ENCODE data around the gene TEX44. TPM values are rescaled to one million over a fixed set of nuclear protein-coding genes. Genes with fewer than 3 reads are reported as not detected.

Gene TEX44
- total and polyA plus RNA-seq, 2 of the 13 experiments (the other 11 are each of a cell fraction or from before 2014, with no cell fraction given) = not detected

- ChIA-PET POLR2A (no interaction called here), CTCF (ENCODE audit: low intra/inter-chr PET ratio, low total read pairs) (no interaction called here)
- no peaks in the 10 kb centered on the region for H3K79me2 ChIP-seq (ENCODE audit: insufficient read depth, low read length)
- H2AFZ ChIP-seq (ENCODE audit: low read length) = no peak overlapping the region
- no peak overlapping the region for H3K27ac ChIP-seq (ENCODE audit: extremely low read length, insufficient read depth, low read length)
- H3K4me1 ChIP-seq (ENCODE audit: insufficient read depth, low read length) = no peaks in the 10 kb centered on the region
- 40% methylated on average over 13 of the region's 13 CpGs for WGBS (ENCODE audit: low lambda C conversion rate)
- no TSS peak for BruUV-seq (replicated peaks)
- H4K20me1 ChIP-seq (ENCODE audit: insufficient read depth, low read length) = no peaks in the 10 kb centered on the region
- in situ Hi-C loops (cut with HindIII; ENCODE audit: extremely low pct_ligation_motif_present, low pct_unique_long_range_greater_than_20kb) = no loop called here
- intact Hi-C loops (cut with micrococcal nuclease; ENCODE audit: unreplicated experiment) = no loop called here
- DNase-seq (ENCODE audit: low spot score) (no peak), ATAC-seq (no peak), FAIRE-seq (no peak)
- H3K4me3 ChIP-seq (replicated peaks in 1 of 3; ENCODE audit: insufficient read depth in 1 of 3, low read depth in 2 of 3, low read length in 3 of 3) = no peak overlapping the region
- no peaks in the 10 kb centered on the region for H3K9me3 ChIP-seq (ENCODE audit: low read length)
- peak; percentile 98 for TF ChIP-seq GZF1 (CRISPR knock-in tag; IDR thresholded peaks at IDR 0.05)
- no peak for TF ChIP-seq ZNF839 (CRISPR knock-in tag; IDR thresholded peaks at IDR 0.05; ENCODE audit: borderline replicate concordance)
- no peaks in the 10 kb centered on the region for H3K36me3 ChIP-seq (replicated peaks in 1 of 2; ENCODE audit: control insufficient read depth in 1 of 2, insufficient read depth in 2 of 2, low read length in 2 of 2)
- no peak overlapping the region for H3K9ac ChIP-seq (ENCODE audit: insufficient read depth, low read depth, low read length)
- H3K27me3 ChIP-seq (ENCODE audit: control insufficient read depth in 1 of 2, insufficient read depth in 2 of 2, low read length in 2 of 2) = peaks cover 0 to 8% of the 10 kb centered on the region in 2 experiments; a peak in 1 of 5 replicates
- no peak overlapping the region for H3K4me2 ChIP-seq (ENCODE audit: low read depth, low read length)
These were observed 46.5 kb upstream of the TEX44 start for GRCh38 chr2:231546014-231546715.

- H3K4me1 ChIP-seq (ENCODE audit: insufficient read depth, low read length) = no peaks in the 10 kb centered on the region
- H3K27me3 ChIP-seq (ENCODE audit: control insufficient read depth in 1 of 2, insufficient read depth in 2 of 2, low read length in 2 of 2) = peaks cover 0 to 8% of the 10 kb centered on the region in 2 experiments; a peak in 1 of 5 replicates
- no peak overlapping the region for H2AFZ ChIP-seq (ENCODE audit: low read length)
- no peaks in the 10 kb centered on the region for H4K20me1 ChIP-seq (ENCODE audit: insufficient read depth, low read length)
- DNase-seq (ENCODE audit: low spot score) (no peak), ATAC-seq (no peak), FAIRE-seq (no peak)
- no TSS peak for BruUV-seq (replicated peaks)
- no peaks in the 10 kb centered on the region for H3K79me2 ChIP-seq (ENCODE audit: insufficient read depth, low read length)
- 65% methylated on average over 12 of the region's 12 CpGs for WGBS (ENCODE audit: low lambda C conversion rate)
- ChIA-PET POLR2A (no interaction called here), CTCF (ENCODE audit: low intra/inter-chr PET ratio, low total read pairs) (no interaction called here)
- H3K9me3 ChIP-seq (ENCODE audit: low read length) = peaks cover 3% of the 10 kb centered on the region
- TF ChIP-seq NFE2L2 (IDR thresholded peaks at IDR 0.05; ENCODE audit: low read length) = peak; percentile 83
- TF ChIP-seq CBX1 (IDR thresholded peaks at IDR 0.05; ENCODE audit: low read depth) = no peak
- intact Hi-C loops (cut with micrococcal nuclease; ENCODE audit: unreplicated experiment) (no loop called here), in situ Hi-C loops (cut with HindIII; ENCODE audit: extremely low pct_ligation_motif_present, low pct_unique_long_range_greater_than_20kb) (no loop called here)
- no peak overlapping the region for H3K4me2 ChIP-seq (ENCODE audit: low read depth, low read length)
- no peak overlapping the region for H3K4me3 ChIP-seq (replicated peaks in 1 of 3; ENCODE audit: insufficient read depth in 1 of 3, low read depth in 2 of 3, low read length in 3 of 3)
- no peaks in the 10 kb centered on the region for H3K36me3 ChIP-seq (replicated peaks in 1 of 2; ENCODE audit: control insufficient read depth in 1 of 2, insufficient read depth in 2 of 2, low read length in 2 of 2)
- H3K9ac ChIP-seq (ENCODE audit: insufficient read depth, low read depth, low read length) = no peak overlapping the region
- no peak overlapping the region for H3K27ac ChIP-seq (ENCODE audit: extremely low read length, insufficient read depth, low read length)
These were observed 45.2 kb upstream of the TEX44 start for GRCh38 chr2:231547315-231548110.
